SK-N-SH treated with all-trans-retinoic acid at 6 μM for 48 hours (cell line): Measurements from ENCODE around the gene C6orf120.

Source experiments
- ATAC-seq: fragments of 200-7000 bp; cut with Tn5 transposase; 3 replicates; pipeline ENCODE4 v1.9.1; 2020; ENCODE audit warnings: mild to moderate bottlenecking, moderate library complexity
- ARNTL ChIP-seq: fragments of 450-650 bp; formaldehyde crosslinking; IDR thresholded peaks from 2 replicates; pipeline ENCODE4 v1.5.0; 2020; ENCODE audit warnings: low read depth, mild to moderate bottlenecking, moderate library complexity, borderline replicate concordance
- BACH2 ChIP-seq: fragments of 250-450 bp; sonication (Bioruptor Pico); IDR thresholded peaks from 2 replicates; pipeline ENCODE4 v1.9.0; 2021; ENCODE audit warnings: mild to moderate bottlenecking, borderline replicate concordance
- CSRNP3 ChIP-seq: fragments of 250-450 bp; sonication (Bioruptor Pico); IDR thresholded peaks from 2 replicates; pipeline ENCODE4 v1.5.1; 2021; ENCODE audit warnings: mild to moderate bottlenecking, moderate library complexity
- ESRRG ChIP-seq: fragments of 250-450 bp; sonication (Bioruptor Pico); IDR thresholded peaks from 2 replicates; pipeline ENCODE4 v1.6.1; 2021; ENCODE audit warnings: mild to moderate bottlenecking
- ISL1 ChIP-seq: fragments of 250-450 bp; sonication (Bioruptor Pico); IDR thresholded peaks from 2 replicates; pipeline ENCODE4 v2.1.2; 2022; ENCODE audit warnings: mild to moderate bottlenecking, moderate library complexity
- OSR1 ChIP-seq: fragments of 250-450 bp; sonication (Bioruptor Pico); IDR thresholded peaks from 2 replicates; pipeline ENCODE4 v1.8.0; 2022; ENCODE audit warnings: moderate library complexity, mild to moderate bottlenecking, inconsistent platforms
- POU6F1 ChIP-seq: fragments of 250-450 bp; sonication (Bioruptor Pico); IDR thresholded peaks from 2 replicates; pipeline ENCODE4 v1.8.0; 2021; ENCODE audit warnings: low read depth, mild to moderate bottlenecking, moderate library complexity, borderline replicate concordance
- SNAI2 ChIP-seq: fragments of 250-450 bp; sonication (Bioruptor Pico); IDR thresholded peaks from 2 replicates; pipeline ENCODE4 v1.5.0; 2020; ENCODE audit warnings: mild to moderate bottlenecking, moderate library complexity
- TCF4 ChIP-seq: fragments of 250-450 bp; sonication (Bioruptor Pico); IDR thresholded peaks from 2 replicates; pipeline ENCODE4 v1.8.0; 2021; ENCODE audit warnings: mild to moderate bottlenecking, moderate library complexity, borderline replicate concordance
- TOX ChIP-seq: fragments of 250-450 bp; sonication (Bioruptor Pico); IDR thresholded peaks from 2 replicates; pipeline ENCODE4 v1.8.0; 2021; ENCODE audit warnings: mild to moderate bottlenecking, moderate library complexity, borderline replicate concordance
- ZC3H10 ChIP-seq: fragments of 250-450 bp; sonication (Bioruptor Pico); IDR thresholded peaks from 2 replicates; pipeline ENCODE4 v1.5.1; 2021; ENCODE audit warnings: mild to moderate bottlenecking, moderate library complexity
- ZFP3 ChIP-seq: fragments of 250-450 bp; sonication (Bioruptor Pico); IDR thresholded peaks from 2 replicates; pipeline ENCODE4 v1.5.0; 2020; ENCODE audit warnings: mild to moderate bottlenecking, moderate library complexity
- ZFP30 ChIP-seq: fragments of 450-650 bp; formaldehyde crosslinking; IDR thresholded peaks from 2 replicates; pipeline ENCODE4 v1.5.0; 2022; ENCODE audit warnings: mild to moderate bottlenecking, moderate library complexity
- ZNF70 ChIP-seq: fragments of 450-650 bp; formaldehyde crosslinking; IDR thresholded peaks from 2 replicates; pipeline ENCODE4 v1.5.0; 2020; ENCODE audit warnings: mild to moderate bottlenecking, moderate library complexity
- ZNF8 ChIP-seq: fragments of 450-650 bp; formaldehyde crosslinking; IDR thresholded peaks from 2 replicates; pipeline ENCODE4 v1.5.0; 2020; ENCODE audit warnings: mild to moderate bottlenecking, moderate library complexity
- TF ChIP-seq, protein P1 (sequence below): fragments of 250-450 bp; sonication (Bioruptor Pico); IDR thresholded peaks from 2 replicates; pipeline ENCODE4 v1.8.0; 2020; ENCODE audit warnings: mild to moderate bottlenecking, moderate library complexity, borderline replicate concordance
- TF ChIP-seq, protein P2 (sequence below): fragments of 250-450 bp; sonication (Bioruptor Pico); IDR thresholded peaks from 2 replicates; pipeline ENCODE4 v1.5.1; 2020; ENCODE audit warnings: low read depth, mild to moderate bottlenecking, moderate library complexity
- TF ChIP-seq, protein P3 (sequence below): fragments of 250-450 bp; sonication (Bioruptor Pico); IDR thresholded peaks from 2 replicates; pipeline ENCODE4 v1.5.0; 2020; ENCODE audit warnings: mild to moderate bottlenecking, moderate library complexity

C6orf120 gene

GRCh38 chr6:169671563-169671962 lies 30.4 kb upstream of the C6orf120 start:
- no peak for ATAC-seq
- TF ChIP-seq TOX (no peak), POU6F1 (CRISPR knock-in tag) (no peak), TCF4 (no peak), BACH2 (CRISPR knock-in tag) (no peak), SNAI2 (no peak)
- TF ChIP-seq, protein P1, sequence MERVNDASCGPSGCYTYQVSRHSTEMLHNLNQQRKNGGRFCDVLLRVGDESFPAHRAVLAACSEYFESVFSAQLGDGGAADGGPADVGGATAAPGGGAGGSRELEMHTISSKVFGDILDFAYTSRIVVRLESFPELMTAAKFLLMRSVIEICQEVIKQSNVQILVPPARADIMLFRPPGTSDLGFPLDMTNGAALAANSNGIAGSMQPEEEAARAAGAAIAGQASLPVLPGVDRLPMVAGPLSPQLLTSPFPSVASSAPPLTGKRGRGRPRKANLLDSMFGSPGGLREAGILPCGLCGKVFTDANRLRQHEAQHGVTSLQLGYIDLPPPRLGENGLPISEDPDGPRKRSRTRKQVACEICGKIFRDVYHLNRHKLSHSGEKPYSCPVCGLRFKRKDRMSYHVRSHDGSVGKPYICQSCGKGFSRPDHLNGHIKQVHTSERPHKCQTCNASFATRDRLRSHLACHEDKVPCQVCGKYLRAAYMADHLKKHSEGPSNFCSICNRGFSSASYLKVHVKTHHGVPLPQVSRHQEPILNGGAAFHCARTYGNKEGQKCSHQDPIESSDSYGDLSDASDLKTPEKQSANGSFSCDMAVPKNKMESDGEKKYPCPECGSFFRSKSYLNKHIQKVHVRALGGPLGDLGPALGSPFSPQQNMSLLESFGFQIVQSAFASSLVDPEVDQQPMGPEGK (CRISPR knock-in tag) = no peak
- TF ChIP-seq, protein P2, sequence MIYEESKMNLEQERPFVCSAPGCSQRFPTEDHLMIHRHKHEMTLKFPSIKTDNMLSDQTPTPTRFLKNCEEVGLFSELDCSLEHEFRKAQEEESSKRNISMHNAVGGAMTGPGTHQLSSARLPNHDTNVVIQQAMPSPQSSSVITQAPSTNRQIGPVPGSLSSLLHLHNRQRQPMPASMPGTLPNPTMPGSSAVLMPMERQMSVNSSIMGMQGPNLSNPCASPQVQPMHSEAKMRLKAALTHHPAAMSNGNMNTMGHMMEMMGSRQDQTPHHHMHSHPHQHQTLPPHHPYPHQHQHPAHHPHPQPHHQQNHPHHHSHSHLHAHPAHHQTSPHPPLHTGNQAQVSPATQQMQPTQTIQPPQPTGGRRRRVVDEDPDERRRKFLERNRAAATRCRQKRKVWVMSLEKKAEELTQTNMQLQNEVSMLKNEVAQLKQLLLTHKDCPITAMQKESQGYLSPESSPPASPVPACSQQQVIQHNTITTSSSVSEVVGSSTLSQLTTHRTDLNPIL = no peak

GRCh38 chr6:169675011-169675410 lies 26.9 kb upstream of the C6orf120 start:
- no peak for TF ChIP-seq ZC3H10 (CRISPR knock-in tag)
- TF ChIP-seq, protein P2 = no peak
- no peak for TF ChIP-seq TCF4
- no peak for TF ChIP-seq POU6F1 (CRISPR knock-in tag)
- TF ChIP-seq ISL1 (CRISPR knock-in tag) = no peak
- TF ChIP-seq ZFP3 (CRISPR knock-in tag) = no peak
- TF ChIP-seq, protein P3, sequence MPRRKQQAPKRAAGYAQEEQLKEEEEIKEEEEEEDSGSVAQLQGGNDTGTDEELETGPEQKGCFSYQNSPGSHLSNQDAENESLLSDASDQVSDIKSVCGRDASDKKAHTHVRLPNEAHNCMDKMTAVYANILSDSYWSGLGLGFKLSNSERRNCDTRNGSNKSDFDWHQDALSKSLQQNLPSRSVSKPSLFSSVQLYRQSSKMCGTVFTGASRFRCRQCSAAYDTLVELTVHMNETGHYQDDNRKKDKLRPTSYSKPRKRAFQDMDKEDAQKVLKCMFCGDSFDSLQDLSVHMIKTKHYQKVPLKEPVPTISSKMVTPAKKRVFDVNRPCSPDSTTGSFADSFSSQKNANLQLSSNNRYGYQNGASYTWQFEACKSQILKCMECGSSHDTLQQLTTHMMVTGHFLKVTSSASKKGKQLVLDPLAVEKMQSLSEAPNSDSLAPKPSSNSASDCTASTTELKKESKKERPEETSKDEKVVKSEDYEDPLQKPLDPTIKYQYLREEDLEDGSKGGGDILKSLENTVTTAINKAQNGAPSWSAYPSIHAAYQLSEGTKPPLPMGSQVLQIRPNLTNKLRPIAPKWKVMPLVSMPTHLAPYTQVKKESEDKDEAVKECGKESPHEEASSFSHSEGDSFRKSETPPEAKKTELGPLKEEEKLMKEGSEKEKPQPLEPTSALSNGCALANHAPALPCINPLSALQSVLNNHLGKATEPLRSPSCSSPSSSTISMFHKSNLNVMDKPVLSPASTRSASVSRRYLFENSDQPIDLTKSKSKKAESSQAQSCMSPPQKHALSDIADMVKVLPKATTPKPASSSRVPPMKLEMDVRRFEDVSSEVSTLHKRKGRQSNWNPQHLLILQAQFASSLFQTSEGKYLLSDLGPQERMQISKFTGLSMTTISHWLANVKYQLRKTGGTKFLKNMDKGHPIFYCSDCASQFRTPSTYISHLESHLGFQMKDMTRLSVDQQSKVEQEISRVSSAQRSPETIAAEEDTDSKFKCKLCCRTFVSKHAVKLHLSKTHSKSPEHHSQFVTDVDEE (CRISPR knock-in tag) = no peak
- no peak for TF ChIP-seq ZNF70 (CRISPR knock-in tag)
- no peak for TF ChIP-seq BACH2 (CRISPR knock-in tag)
- no peak for TF ChIP-seq OSR1 (CRISPR knock-in tag)
- ATAC-seq = no peak

DNA sequence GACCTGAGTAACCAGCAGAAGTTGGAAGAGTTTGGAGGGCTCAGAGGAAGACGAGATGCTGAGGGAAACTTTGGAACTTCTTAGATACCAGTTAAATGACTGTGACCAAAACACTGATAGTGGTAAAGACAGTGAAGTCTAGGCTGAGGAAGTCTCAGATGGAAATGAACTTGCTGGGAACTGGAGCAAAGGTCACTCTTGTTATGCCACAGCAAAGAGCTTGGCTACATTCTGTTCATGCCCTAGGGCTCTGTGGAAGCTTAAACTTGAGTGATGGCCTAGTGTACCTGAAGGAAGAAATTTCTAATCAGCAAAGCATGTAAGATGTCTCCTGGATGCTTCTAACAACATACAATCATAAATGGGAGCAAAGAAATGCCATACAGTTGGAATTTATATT lies 24.8 kb upstream of the C6orf120 start:
- TF ChIP-seq ARNTL (CRISPR knock-in tag) (no peak), CSRNP3 (no peak), POU6F1 (CRISPR knock-in tag) (no peak), TOX (no peak), ZNF8 (CRISPR knock-in tag) (no peak), SNAI2 (no peak), ZFP30 (CRISPR knock-in tag) (no peak), ESRRG (CRISPR knock-in tag) (no peak), OSR1 (CRISPR knock-in tag) (no peak)
- ATAC-seq = no peak
